Neuronal stem cell (in vitro differentiated cells): ENCODE measurements around the gene CINP.

Experiments used
- DNase-seq: peaks from one replicate; pipeline ENCODE4 v3.0.0-alpha.2; 2013; ENCODE audit warnings: low spot score
- H2AFZ ChIP-seq: one replicate; pipeline ENCODE4 v1.6.1; 2013; ENCODE audit warnings: mild to moderate bottlenecking, low read length, inconsistent platforms
- H2AK5ac ChIP-seq: 2 replicates; pipeline ENCODE4 v1.6.1; 2013; ENCODE audit warnings: low read depth, mild to moderate bottlenecking, inconsistent platforms, low read length, moderate library complexity, mixed read lengths
- H2BK120ac ChIP-seq: 2 replicates; pipeline ENCODE4 v1.6.1; 2013; ENCODE audit warnings: low read depth, mild to moderate bottlenecking, inconsistent platforms, low read length, moderate library complexity, mixed read lengths
- H2BK12ac ChIP-seq: one replicate; pipeline ENCODE4 v1.6.1; 2013; ENCODE audit warnings: low read length, inconsistent platforms
- H2BK15ac ChIP-seq: 2 replicates; pipeline ENCODE4 v1.6.1; 2013; ENCODE audit warnings: mild to moderate bottlenecking, low read length, inconsistent platforms, mixed read lengths
- H2BK5ac ChIP-seq: one replicate; pipeline ENCODE4 v1.6.1; 2013; ENCODE audit warnings: inconsistent platforms, mild to moderate bottlenecking, low read length, moderate library complexity
- H3K14ac ChIP-seq: one replicate; pipeline ENCODE4 v1.6.1; 2013; ENCODE audit warnings: low read length, inconsistent platforms
- H3K18ac ChIP-seq: 2 replicates; pipeline ENCODE4 v1.6.1; 2013; ENCODE audit warnings: low read length, inconsistent platforms
- H3K23ac ChIP-seq: 2 replicates; pipeline ENCODE4 v1.6.1; 2013; ENCODE audit warnings: low read depth, mild to moderate bottlenecking, mixed read lengths, low read length, inconsistent platforms; ENCODE audit not compliant: poor library complexity
- H3K27ac ChIP-seq: replicated peaks from 3 replicates; pipeline ENCODE4 v1.5.1; 2013; ENCODE audit warnings: low read length, inconsistent platforms
- H3K27me3 ChIP-seq, 3 experiments: 2 replicates each; pipeline ENCODE4 v1.6.1; 2013; ENCODE audit warnings: low read length in 3 of 3, mild to moderate bottlenecking in 2 of 3, inconsistent platforms in 1 of 3, low read depth in 1 of 3, mixed read lengths in 1 of 3, moderate library complexity in 1 of 3; ENCODE audit not compliant: control insufficient read depth in 3 of 3, insufficient read depth in 3 of 3
- H3K36me3 ChIP-seq, 2 donors: replicated peaks in 1 of 2; 2 replicates each; pipeline ENCODE4 v1.6.1; 2013; ENCODE audit warnings: low read length in 2 of 2; ENCODE audit not compliant: control insufficient read depth in 2 of 2, insufficient read depth in 2 of 2
- H3K4ac ChIP-seq: 2 replicates; pipeline ENCODE4 v1.6.1; 2013; ENCODE audit warnings: inconsistent platforms, mild to moderate bottlenecking, low read length, moderate library complexity
- H3K4me1 ChIP-seq, 2 donors: 1 replicate in 1 of 2; 2 replicates in 1 of 2; pipeline ENCODE4 v1.6.1; 2013; ENCODE audit warnings: low read length in 2 of 2, low read depth in 1 of 2; ENCODE audit not compliant: control insufficient read depth in 2 of 2, insufficient read depth in 1 of 2
- H3K4me2 ChIP-seq: one replicate; pipeline ENCODE4 v1.6.1; 2013; ENCODE audit warnings: mild to moderate bottlenecking, low read length, inconsistent platforms; ENCODE audit not compliant: insufficient read depth, poor library complexity, severe bottlenecking
- H3K4me3 ChIP-seq, 2 donors: 2 replicates each; pipeline ENCODE4 v1.5.1; 2013; ENCODE audit warnings: low read length in 2 of 2, mild to moderate bottlenecking in 2 of 2, inconsistent platforms in 1 of 2, moderate library complexity in 1 of 2
- H3K79me1 ChIP-seq: one replicate; pipeline ENCODE4 v1.6.1; 2013; ENCODE audit warnings: low read depth, mild to moderate bottlenecking, inconsistent platforms, low read length, moderate library complexity
- H3K9ac ChIP-seq: one replicate; pipeline ENCODE4 v1.6.1; 2013; ENCODE audit warnings: mild to moderate bottlenecking, low read depth, low read length, inconsistent platforms; ENCODE audit not compliant: poor library complexity
- H3K9me3 ChIP-seq, 2 donors: replicated peaks in 1 of 2; 2 replicates each; pipeline versions ENCODE3 to v1.6.1; 2013; ENCODE audit warnings: low read length in 2 of 2, mild to moderate bottlenecking in 2 of 2, inconsistent platforms in 1 of 2, low read depth in 1 of 2, mixed read lengths in 1 of 2, moderate library complexity in 1 of 2; ENCODE audit not compliant: control insufficient read depth in 2 of 2, insufficient read depth in 1 of 2
- H4K8ac ChIP-seq: one replicate; pipeline ENCODE4 v1.6.1; 2013; ENCODE audit warnings: low read depth, mild to moderate bottlenecking, inconsistent platforms, low read length, moderate library complexity
- H4K91ac ChIP-seq: one replicate; pipeline ENCODE4 v1.6.1; 2013; ENCODE audit warnings: low read length, low read depth, mild to moderate bottlenecking, inconsistent platforms; ENCODE audit not compliant: poor library complexity
- WGBS, 2 donors: extraction: QIAGEN DNeasy Blood & Tissue Kit; methylation state at CpG; one replicate each; pipeline ENCODE4 v1.1.7; 2013; ENCODE audit warnings: missing lambda C conversion rate in 2 of 2, mixed read lengths in 1 of 2; ENCODE audit not compliant: insufficient read length in 2 of 2, insufficient replicate concordance in 1 of 2; ENCODE audit errors: extremely low coverage in 2 of 2; 5-methylcytosine and 5-hydroxymethylcytosine counted together

The CINP gene

GRCh38 chr14:102320671-102321455 lies 41.8 kb downstream of the CINP start:
- peaks cover 2 to 23% of the 10 kb centered on the region in 2 donors for H3K36me3 ChIP-seq
- H3K27me3 ChIP-seq, result no peaks in the 10 kb centered on the region
- peak overlapping the region; percentile 62 for H3K4me2 ChIP-seq
- H3K27ac ChIP-seq, result no peak overlapping the region
- no peak overlapping the region for H3K14ac ChIP-seq
- H3K4me1 ChIP-seq, result peaks cover 12 to 14% of the 10 kb centered on the region in 2 donors
- no peak overlapping the region for H2BK12ac ChIP-seq
- no peak overlapping the region for H2BK15ac ChIP-seq
- H3K18ac ChIP-seq, result no peak overlapping the region
- H2BK120ac ChIP-seq, result no peak overlapping the region
- peak overlapping the region in 1 of 2 donors; percentile 78 for H3K4me3 ChIP-seq
- H2BK5ac ChIP-seq, result no peak overlapping the region
- peaks cover 3% of the 10 kb centered on the region for H3K79me1 ChIP-seq
- no peaks in the 10 kb centered on the region for H3K9me3 ChIP-seq
- no peak overlapping the region for H3K9ac ChIP-seq
- H2AK5ac ChIP-seq, result no peak overlapping the region
- H3K4ac ChIP-seq, result no peak overlapping the region
- no CpG with 5 or more reads among the region's 17 CpGs for WGBS, 2 donors
- no peak for DNase-seq
- no peak overlapping the region for H2AFZ ChIP-seq
- H4K8ac ChIP-seq, result no peak overlapping the region
- H3K23ac ChIP-seq, result no peak overlapping the region
- no peak overlapping the region for H4K91ac ChIP-seq

DNA sequence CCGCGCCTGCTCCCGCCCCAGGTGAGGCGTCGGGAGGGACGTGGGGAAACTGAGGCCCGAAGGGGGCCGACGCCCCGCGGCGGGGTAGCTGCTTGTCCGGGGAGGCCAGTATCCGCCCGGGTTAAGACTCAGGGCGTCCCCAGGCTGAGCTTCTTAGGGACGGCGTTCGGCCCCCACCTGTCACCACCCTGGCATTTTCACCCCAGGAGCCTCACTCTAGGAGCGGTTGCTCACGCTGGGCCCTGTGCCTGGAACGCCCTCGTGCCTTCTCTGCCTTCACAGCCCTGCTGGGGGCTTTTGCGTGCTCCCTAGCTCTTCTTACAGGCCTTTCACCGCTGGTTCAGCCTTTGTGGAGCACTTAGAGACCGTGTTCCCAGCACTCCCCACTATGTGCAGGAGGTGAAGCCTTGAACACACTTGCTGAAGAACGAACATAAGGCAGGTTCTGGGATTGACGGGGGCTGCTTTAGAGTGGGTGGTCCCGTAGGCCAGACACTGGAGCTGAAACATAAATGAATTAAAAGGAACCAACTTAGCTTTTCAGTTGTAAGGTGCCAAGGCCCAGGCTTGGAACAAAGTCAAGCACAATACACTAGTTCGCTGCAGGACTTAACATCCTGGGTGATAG lies 42.5 kb downstream of the CINP start:
- Histone ChIP-seq H3K4ac (no peak overlapping the region), H3K4me3 (peak overlapping the region; percentile 78 to 90), H2BK15ac (no peak overlapping the region), H3K4me2 (peak overlapping the region; percentile 62), H3K27me3 (no peaks in the 10 kb centered on the region), H3K36me3 (peaks cover 2 to 17% of the 10 kb centered on the region in 2 donors), H4K91ac (no peak overlapping the region), H2BK5ac (no peak overlapping the region), H4K8ac (no peak overlapping the region), H3K14ac (no peak overlapping the region), H2BK12ac (no peak overlapping the region), H3K18ac (peak overlapping the region; percentile 55), H3K9me3 (no peaks in the 10 kb centered on the region), H3K23ac (no peak overlapping the region), H2AFZ (peak overlapping the region; percentile 89), H3K9ac (peak overlapping the region; percentile 74), H3K4me1 (peaks cover 12 to 14% of the 10 kb centered on the region in 2 donors), H3K79me1 (peaks cover 3% of the 10 kb centered on the region), H3K27ac (no peak overlapping the region), H2BK120ac (no peak overlapping the region), H2AK5ac (no peak overlapping the region)
- WGBS, 2 donors, result no CpG with 5 or more reads among the region's 30 CpGs
- no peak for DNase-seq

- peaks cover 2 to 17% of the 10 kb centered on the region in 2 donors for H3K36me3 ChIP-seq
- peak within 1 kb of the TSS; percentile 89 for H4K8ac ChIP-seq
- H3K4me3 ChIP-seq, result peak within 1 kb of the TSS; percentile 78 to 90
- no peak within 1 kb of the TSS for H3K27ac ChIP-seq
- H2BK120ac ChIP-seq, result no peak within 1 kb of the TSS
- peak within 1 kb of the TSS; percentile 89 for H2AFZ ChIP-seq
- H3K4me1 ChIP-seq, result peaks cover 12 to 14% of the 10 kb centered on the region in 2 donors
- peaks cover 3% of the 10 kb centered on the region for H3K79me1 ChIP-seq
- no peak within 1 kb of the TSS for H2BK5ac ChIP-seq
- no peak within 1 kb of the TSS for H4K91ac ChIP-seq
- H3K4me2 ChIP-seq, result peak within 1 kb of the TSS; percentile 72
- H3K14ac ChIP-seq, result no peak within 1 kb of the TSS
- no peaks in the 10 kb centered on the region for H3K9me3 ChIP-seq
- peak within 1 kb of the TSS; percentile 88 for H2AK5ac ChIP-seq
- no peak within 1 kb of the TSS for H2BK15ac ChIP-seq
- H3K4ac ChIP-seq, result no peak within 1 kb of the TSS
- no CpG with 5 or more reads among the region's 71 CpGs for WGBS, 2 donors
- H3K9ac ChIP-seq, result peak within 1 kb of the TSS; percentile 74
- no peak within 1 kb of the TSS for H2BK12ac ChIP-seq
- H3K18ac ChIP-seq, result peak within 1 kb of the TSS; percentile 90
- H3K27me3 ChIP-seq, result peaks cover 0 to 1% (median 0%) of the 10 kb centered on the region in 3 experiments
- H3K23ac ChIP-seq, result no peak within 1 kb of the TSS
- peak; percentile 80 for DNase-seq
Observed at GRCh38 chr14:102319351-102320032, 43.2 kb downstream of the CINP start, which contains the start of gene ZNF839. ZNF839 (plus strand) TSS chr14:102319746; CDS start chr14:102319766, 20 bp downstream.
